ENCODE measurements around the gene VPS13D.

VPS13D gene

GRCh38 chr1:12491656-12492055 is 261.8 kb downstream of the VPS13D start:
- DNase-seq (ENCODE audit: low spot score): no peak

- DNase-seq (ENCODE audit: low spot score): no peak
Observed at GRCh38 chr1:12495725-12496124, 265.9 kb downstream of the VPS13D start.

- DNase-seq (ENCODE audit: low spot score): no peak
Observed at GRCh38 chr1:12496154-12496961, 266.5 kb downstream of the VPS13D start.

GRCh38 chr1:12499539-12500240 is 269.9 kb downstream of the VPS13D start:
- no peak for DNase-seq (ENCODE audit: low spot score)

GRCh38 chr1:12501661-12502060 is 271.8 kb downstream of the VPS13D start:
- no peak for DNase-seq (ENCODE audit: low spot score)

- no peak for DNase-seq (ENCODE audit: low spot score)
Observed at GRCh38 chr1:12502336-12503109, 272.7 kb downstream of the VPS13D start.

GRCh38 chr1:12503709-12504108 is 273.9 kb downstream of the VPS13D start:
- DNase-seq (ENCODE audit: low spot score): no peak

GRCh38 chr1:12504601-12505000 is 274.8 kb downstream of the VPS13D start:
- DNase-seq (ENCODE audit: low spot score): no peak

- DNase-seq (ENCODE audit: low spot score): no peak
Observed at GRCh38 chr1:12505231-12505630, 275.4 kb downstream of the VPS13D start.

- DNase-seq (ENCODE audit: low spot score): no peak
Observed at GRCh38 chr1:12505639-12506280, 275.9 kb downstream of the VPS13D start.

GRCh38 chr1:12506281-12507280 is 276.8 kb downstream of the VPS13D start:
- no peak for DNase-seq (ENCODE audit: low spot score)

GRCh38 chr1:12507631-12508030 is 277.8 kb downstream of the VPS13D start:
- no peak for DNase-seq (ENCODE audit: low spot score)

GRCh38 chr1:12508849-12509248 is 279.0 kb downstream of the VPS13D start:
- no peak for DNase-seq (ENCODE audit: low spot score)

GRCh38 chr1:12511128-12511484 is 281.3 kb downstream of the VPS13D start:
- DNase-seq (ENCODE audit: low spot score): no peak

GRCh38 chr1:12511516-12512468 is 282.0 kb downstream of the VPS13D start:
- DNase-seq (ENCODE audit: low spot score): no peak

- no peak for DNase-seq (ENCODE audit: low spot score)
Observed at GRCh38 chr1:12513181-12513580, 283.4 kb downstream of the VPS13D start.

- DNase-seq (ENCODE audit: low spot score): no peak
Observed at GRCh38 chr1:12514590-12514989, 284.8 kb downstream of the VPS13D start.

GRCh38 chr1:12515234-12515633 is 285.4 kb downstream of the VPS13D start:
- no peak for DNase-seq (ENCODE audit: low spot score)

- DNase-seq (ENCODE audit: low spot score): no peak
Observed at GRCh38 chr1:12516741-12517140, 286.9 kb downstream of the VPS13D start.
